CD4-positive, alpha-beta T cell treated with Interleukin-4 for 1 hour (primary cell): ENCODE data around the gene PKNOX2.

Experiments used
- DNase-seq, 2 donors: peaks; one replicate each; pipeline ENCODE4 v3.0.0-alpha.2; 2020 to 2022

PKNOX2 gene

GRCh38 chr11:125369808-125370207 is 205.3 kb downstream of the PKNOX2 start:
- no peak for DNase-seq

- no peak for DNase-seq
Observed at GRCh38 chr11:125370561-125371389, 206.2 kb downstream of the PKNOX2 start.

GRCh38 chr11:125371431-125371935 is 206.9 kb downstream of the PKNOX2 start:
- no peak for DNase-seq

GRCh38 chr11:125372088-125372487 is 207.5 kb downstream of the PKNOX2 start:
- DNase-seq = no peak

GRCh38 chr11:125372911-125373310 is 208.4 kb downstream of the PKNOX2 start:
- no peak for DNase-seq

- DNase-seq = no peak
Observed at GRCh38 chr11:125373426-125374391, 209.2 kb downstream of the PKNOX2 start.

- no peak for DNase-seq
Observed at GRCh38 chr11:125374398-125374797, 209.8 kb downstream of the PKNOX2 start.

- no peak for DNase-seq
Observed at GRCh38 chr11:125375146-125375545, 210.6 kb downstream of the PKNOX2 start.

- no peak for DNase-seq
Observed at GRCh38 chr11:125376117-125376516, 211.6 kb downstream of the PKNOX2 start.

- no peak for DNase-seq
Observed at GRCh38 chr11:125376856-125377255, 212.3 kb downstream of the PKNOX2 start.

- no peak for DNase-seq
Observed at GRCh38 chr11:125378083-125378482, 213.5 kb downstream of the PKNOX2 start.

GRCh38 chr11:125378571-125378970 is 214.0 kb downstream of the PKNOX2 start:
- no peak for DNase-seq

GRCh38 chr11:125379565-125379964 is 215.0 kb downstream of the PKNOX2 start:
- no peak for DNase-seq

GRCh38 chr11:125379981-125380380 is 215.4 kb downstream of the PKNOX2 start:
- no peak for DNase-seq

GRCh38 chr11:125380756-125381445 is 216.3 kb downstream of the PKNOX2 start:
- DNase-seq = no peak

GRCh38 chr11:125381499-125382044 is 217.0 kb downstream of the PKNOX2 start:
- DNase-seq = no peak

- no peak for DNase-seq
Observed at GRCh38 chr11:125382314-125382791, 217.8 kb downstream of the PKNOX2 start.

GRCh38 chr11:125382822-125383221 is 218.3 kb downstream of the PKNOX2 start:
- no peak for DNase-seq

GRCh38 chr11:125384825-125385224 is 220.3 kb downstream of the PKNOX2 start:
- DNase-seq = no peak

GRCh38 chr11:125387901-125388300 is 223.3 kb downstream of the PKNOX2 start:
- no peak for DNase-seq

GRCh38 chr11:125388611-125389010 is 224.1 kb downstream of the PKNOX2 start:
- no peak for DNase-seq
